ENCODE data around the gene AKT1.

AKT1 gene

DNA sequence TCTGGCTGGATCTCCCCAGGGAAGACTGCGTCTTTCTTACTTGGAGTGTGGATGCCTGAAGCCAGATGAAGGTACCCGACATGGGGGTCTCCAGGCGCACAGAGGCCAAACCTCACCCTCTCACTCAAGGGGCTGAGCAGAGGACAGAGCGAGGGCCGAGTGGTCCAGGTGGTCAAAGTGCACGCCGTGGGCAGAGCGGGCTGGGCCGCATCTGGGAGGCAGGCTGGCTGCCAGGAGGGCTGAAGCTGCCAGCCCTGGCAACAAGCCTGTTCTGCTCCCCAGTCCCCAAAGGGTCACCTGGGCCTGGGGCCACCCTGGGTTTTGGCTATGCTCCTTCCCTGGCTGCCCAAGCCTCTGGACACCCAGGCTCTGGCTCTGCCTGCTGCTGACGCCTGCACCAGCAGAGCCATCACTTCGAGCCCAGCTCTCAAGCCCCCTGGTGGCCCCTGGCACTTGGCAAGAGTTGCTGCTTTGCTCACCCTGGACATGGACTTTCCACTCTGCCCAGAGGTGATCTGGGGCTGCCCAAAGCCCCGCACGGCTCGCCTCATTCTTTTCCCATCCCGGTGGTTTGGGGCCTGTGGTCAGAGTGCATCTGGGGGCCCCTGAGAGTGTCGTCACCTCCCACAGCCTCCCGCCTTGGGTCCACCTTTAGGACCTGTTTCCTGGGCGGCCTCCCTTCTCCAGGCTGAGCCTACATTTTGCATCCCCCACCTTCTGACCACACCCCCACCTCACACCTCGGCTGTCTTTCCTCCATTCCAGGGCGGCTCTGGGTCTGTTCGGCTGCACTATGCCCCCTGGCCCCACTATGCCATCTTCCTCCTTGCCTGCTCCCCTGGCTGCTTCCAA, 68.7 kb downstream of the AKT1 start:
- in situ Hi-C loops (cut with MboI; ENCODE audit: low sequenced_read_pairs), result no loop called here

DNA sequence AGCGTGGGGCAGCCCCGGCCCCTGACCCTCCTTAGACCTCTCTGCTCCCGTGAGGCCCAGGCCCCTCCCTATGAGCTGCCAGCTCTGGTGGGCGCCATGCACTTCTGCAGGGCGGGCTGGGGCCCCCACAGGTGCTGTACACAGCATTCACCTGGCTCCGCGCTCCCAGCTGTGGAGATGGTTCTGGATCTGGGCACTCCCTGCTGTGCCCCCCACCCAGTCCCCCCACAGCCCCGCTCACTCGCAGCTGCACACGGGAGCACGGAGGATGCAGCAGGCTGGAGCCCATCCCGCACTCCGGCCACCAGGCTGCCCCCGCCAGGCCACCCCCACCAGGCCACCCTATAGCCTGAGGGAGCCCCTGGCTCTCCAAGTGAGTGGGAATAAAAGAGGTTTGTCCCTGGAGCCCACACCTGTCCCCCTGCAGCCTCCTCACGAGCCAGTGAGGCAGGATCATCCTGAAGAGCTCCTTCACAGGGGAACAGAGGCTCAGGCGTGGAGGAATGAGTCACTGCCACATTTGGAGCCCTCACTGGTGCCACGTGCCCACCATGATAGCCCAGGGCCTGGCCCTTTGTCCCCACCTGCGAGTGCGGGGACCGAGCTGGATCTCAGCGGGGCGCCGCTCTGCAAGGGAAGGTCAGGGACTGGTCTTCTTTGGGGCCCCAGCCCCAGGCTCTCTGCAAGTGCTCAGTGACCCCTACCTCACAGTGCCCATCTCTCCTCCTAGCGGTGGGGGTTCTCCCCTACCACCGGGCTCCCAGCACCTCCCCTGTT, 69.6 kb downstream of the AKT1 start:
- in situ Hi-C loops (cut with MboI; ENCODE audit: low sequenced_read_pairs), result no loop called here

DNA sequence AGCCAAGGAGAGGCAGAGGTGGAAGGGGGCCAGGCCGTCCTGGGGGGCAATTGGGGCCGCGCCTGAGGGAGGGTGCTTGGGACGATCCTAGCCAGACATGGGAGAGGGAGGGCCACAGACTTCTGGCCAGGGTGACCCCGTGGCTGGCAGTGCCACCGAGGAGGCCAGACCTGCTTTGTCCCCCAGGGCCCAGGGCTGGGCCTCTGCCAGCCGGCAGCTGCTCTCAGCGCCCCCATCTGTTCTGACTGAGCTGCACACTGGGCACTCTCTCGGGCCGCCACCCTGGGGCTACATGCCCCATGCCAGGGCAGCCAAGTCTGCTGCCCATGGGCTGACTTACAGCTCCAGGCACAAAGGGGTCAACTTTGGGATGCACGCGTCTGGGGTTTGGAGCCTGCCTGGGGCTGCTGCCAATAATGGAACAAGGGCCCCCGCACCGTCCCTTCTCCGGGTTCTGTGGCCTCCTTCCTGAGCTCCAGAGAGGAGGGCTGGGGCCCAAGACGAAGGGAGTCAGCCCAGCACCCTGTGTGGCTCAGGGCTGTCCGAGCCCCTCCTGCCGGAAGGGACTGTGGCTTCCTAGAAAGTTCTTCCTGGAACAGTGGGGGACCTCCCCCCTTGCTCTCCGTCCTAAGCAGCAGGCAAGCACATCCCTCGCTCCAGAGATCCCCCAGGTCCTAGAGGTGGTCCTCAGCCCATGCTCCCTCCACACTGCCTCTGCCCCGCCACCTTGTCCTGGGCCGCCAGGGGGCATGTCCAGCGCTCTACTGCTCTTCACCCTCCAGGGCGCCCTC, 70.4 kb downstream of the AKT1 start:
- in situ Hi-C loops (cut with MboI; ENCODE audit: low sequenced_read_pairs), result no loop called here

DNA sequence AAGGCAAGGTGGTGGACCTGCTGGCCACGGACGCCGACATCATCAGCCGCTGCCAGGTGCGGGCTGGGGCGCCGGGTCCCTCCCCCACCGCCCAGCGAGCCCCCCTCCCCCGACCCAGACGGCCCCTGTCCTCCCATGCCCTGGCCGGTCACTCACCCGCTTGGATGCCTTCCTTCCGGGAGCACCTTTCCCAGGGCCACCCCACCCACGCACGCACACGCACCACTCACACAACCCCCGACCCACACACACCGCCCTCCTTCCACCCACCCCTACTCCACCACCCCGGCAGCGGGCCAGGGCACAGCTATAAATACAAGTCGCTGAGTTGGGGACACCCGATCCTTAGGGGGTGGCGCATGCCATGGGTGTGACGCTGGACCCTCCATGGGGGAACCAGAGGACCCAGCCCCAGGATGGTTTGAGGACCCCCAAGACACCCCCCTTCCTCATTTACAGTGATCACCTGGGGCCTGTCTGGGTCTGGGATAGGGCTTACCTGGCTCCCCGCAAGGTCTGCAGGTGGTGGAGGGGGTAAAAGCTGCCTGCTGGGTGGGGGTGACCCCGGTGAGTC, 71.1 kb downstream of the AKT1 start:
- in situ Hi-C loops (cut with MboI; ENCODE audit: low sequenced_read_pairs), result no loop called here

DNA sequence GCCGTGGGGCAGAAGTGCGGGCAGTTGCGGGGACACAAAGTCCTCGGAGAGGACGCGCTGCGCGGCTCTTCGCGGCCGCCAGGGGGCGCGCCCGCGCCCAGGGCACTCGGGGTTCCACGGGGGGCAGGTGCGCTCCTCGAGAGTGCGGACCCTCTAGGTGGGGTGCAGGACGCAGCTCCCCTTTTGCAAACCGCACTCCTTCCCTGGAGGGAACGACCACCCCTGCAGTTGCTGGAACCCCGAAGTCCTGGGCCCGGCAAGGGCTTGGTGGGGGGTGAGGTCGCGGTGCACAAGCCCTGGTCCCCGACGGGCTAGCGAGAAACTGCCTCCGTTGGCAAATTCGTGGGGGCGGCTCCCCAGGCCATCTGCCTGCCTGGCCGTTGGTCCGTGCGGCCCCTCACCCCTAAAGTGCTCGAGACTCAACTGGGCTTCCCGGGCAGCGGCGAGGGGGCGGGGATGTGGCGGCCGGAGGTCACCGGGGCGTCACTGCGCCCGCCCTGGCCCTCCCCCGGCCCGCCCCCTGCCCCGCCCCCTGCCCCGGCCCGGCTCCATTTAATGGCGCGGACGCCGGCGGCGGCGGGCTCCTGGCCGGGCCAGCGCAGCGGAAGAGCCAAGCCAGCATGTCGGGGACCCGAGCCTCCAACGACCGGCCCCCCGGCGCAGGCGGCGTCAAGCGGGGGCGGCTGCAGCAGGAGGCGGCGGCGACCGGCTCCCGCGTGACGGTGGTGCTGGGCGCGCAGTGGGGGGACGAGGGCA, 71.7 kb downstream of the AKT1 start, which contains the start of gene ADSS1:
ADSS1 (plus strand) TSS at position 579 of the 756 bp plus-strand sequence; CDS start at position 621, 42 bp downstream.
- in situ Hi-C loops (cut with MboI; ENCODE audit: low sequenced_read_pairs), result no loop called here

DNA sequence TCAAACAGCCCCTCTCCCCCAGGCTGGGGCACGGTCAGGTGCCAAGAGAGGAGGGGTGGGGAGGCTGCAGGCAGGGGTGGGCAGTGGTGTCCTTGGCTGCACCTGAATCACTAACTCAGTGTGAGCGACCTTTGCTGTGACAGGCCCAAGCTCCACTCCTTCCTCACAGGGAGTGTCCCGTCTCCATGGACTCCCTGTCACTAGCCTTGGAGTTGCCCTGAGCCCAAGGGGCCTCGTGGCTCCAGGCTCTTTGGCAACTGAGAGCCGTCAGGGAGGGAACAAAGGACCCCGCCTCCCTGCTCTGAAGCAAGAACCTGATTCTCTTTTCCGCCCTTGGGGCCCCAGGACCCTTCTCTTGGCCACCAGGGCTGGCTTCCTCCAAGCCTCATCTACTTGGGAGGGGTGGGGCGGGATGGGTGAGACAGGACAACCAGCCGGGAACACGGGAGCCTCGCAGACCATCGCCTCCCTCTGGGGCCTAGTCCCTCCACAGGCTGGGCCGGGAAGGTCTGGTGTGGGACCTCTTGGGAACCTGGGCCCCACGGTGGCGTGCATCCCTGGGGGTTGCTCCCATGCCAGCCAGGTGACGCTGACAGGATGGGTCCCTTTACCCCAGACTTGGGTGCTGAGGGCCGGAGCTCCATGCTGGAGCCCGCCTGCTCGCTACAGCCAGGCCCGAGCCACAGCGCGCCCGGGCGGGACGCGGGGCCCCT, 72.5 kb downstream of the AKT1 start:
- in situ Hi-C loops (cut with MboI; ENCODE audit: low sequenced_read_pairs), result no loop called here

DNA sequence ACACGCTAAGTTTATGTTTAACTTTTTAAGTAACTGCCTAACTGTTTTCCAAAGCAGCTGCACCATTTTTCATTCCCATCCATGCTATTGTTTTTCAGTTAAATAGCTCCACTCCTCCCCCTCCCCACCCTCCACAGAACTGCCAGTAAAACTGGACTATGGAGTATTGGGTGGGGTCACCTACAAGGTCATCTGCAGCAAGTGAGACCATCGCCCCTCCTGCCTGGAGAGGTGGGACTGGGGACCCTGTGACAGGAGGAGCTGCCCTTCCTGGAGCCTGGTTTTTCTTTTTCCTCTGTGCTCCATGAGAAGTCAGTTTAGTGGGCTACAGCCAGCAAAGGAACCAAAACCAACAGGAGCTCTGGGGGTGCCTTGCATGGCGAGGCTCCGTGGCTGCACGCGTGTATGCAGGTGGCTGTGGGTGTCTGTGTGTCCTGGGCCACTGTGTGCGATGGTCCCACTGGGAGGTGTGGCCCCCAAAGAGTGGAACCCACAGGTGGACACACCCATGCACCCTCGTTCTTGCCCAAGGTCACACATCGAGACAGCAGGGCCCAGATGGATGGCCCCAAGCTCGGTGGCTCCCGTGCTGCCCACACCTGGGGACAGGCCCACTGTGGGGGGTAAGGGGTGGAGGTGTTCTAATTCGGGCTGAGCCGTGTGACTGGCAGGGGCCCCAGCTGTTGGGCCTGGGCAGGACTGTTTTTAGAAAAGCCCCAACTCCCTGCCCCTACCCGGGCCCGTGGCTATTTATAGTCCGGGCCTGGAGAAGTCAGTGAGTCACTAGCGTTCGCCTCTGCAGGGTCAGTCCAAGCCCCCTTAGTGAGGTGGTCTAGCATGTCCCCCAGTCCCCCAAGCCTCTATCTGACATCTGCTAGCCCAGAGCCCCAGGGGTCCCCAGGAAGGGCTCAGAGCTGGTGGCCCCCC, 73.8 kb downstream of the AKT1 start:
- in situ Hi-C loops (cut with MboI; ENCODE audit: low sequenced_read_pairs), result no loop called here

Data from HL-60/S4 treated with phorbol 12-myristate 13-acetate at 8.2 ng/mL for 4 days and 3 days (cell line).